ENCODE results near the gene NAT14.
A peak's percentile ranks its signal among the peaks of the same experiment; 100 is the strongest.

The NAT14 gene

DNA sequence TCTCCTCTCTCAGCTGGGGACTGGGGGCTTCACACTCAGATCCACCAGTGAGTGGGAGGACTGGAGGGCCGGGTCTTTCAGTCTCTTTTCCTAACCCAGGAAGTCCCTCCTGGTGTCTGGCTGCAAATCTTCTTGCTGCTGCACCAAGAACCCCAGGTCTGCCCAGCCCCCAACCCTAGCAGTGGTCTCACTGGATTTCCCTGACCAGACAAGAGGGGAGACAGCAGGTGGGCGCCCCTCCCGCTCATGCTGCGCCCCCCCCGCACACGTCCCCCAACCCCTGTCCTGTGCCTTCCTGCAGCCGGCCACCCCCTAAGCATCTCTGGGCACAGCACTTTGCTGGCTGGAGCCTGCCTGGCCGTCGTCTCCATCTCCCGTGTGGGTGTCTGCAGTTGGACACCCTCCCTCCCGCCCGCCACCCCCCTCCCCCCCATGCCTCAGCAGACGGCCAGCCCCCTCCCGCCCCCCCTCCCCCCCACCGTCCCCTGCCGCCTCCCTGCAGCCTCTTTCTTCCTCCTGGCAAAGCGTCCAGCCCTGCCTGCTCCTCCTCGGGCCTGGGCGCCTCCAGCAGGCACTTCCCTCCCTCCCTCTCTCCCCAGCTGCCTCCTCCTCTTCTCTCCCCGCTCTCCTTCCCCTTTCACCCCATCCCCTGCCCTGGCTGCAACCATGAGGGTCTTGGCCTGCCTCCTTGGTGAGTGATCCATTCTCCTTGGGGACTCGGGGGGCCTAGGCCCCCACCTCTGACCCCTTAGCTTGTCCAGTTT, 3.1 kb downstream of the NAT14 start, which contains the start of gene SSC5D:
TSS of gene SSC5D (plus strand) at position 513 of the 764 bp plus-strand sequence. CDS start at position 667, 154 bp downstream.
- in situ Hi-C loops (cut with HindIII; ENCODE audit: low sequenced_read_pairs), result no loop called here
- TF ChIP-seq, protein P1, sequence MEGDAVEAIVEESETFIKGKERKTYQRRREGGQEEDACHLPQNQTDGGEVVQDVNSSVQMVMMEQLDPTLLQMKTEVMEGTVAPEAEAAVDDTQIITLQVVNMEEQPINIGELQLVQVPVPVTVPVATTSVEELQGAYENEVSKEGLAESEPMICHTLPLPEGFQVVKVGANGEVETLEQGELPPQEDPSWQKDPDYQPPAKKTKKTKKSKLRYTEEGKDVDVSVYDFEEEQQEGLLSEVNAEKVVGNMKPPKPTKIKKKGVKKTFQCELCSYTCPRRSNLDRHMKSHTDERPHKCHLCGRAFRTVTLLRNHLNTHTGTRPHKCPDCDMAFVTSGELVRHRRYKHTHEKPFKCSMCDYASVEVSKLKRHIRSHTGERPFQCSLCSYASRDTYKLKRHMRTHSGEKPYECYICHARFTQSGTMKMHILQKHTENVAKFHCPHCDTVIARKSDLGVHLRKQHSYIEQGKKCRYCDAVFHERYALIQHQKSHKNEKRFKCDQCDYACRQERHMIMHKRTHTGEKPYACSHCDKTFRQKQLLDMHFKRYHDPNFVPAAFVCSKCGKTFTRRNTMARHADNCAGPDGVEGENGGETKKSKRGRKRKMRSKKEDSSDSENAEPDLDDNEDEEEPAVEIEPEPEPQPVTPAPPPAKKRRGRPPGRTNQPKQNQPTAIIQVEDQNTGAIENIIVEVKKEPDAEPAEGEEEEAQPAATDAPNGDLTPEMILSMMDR (IDR thresholded peaks at IDR 0.05; ENCODE audit: low read depth, low read length, missing control alignments), result no peak
- DNase-seq (ENCODE audit: low read depth), result no peak
- peak within 1 kb of the TSS; percentile 30 for H3K4me3 ChIP-seq (ENCODE audit: low read depth, low read length)

DNA sequence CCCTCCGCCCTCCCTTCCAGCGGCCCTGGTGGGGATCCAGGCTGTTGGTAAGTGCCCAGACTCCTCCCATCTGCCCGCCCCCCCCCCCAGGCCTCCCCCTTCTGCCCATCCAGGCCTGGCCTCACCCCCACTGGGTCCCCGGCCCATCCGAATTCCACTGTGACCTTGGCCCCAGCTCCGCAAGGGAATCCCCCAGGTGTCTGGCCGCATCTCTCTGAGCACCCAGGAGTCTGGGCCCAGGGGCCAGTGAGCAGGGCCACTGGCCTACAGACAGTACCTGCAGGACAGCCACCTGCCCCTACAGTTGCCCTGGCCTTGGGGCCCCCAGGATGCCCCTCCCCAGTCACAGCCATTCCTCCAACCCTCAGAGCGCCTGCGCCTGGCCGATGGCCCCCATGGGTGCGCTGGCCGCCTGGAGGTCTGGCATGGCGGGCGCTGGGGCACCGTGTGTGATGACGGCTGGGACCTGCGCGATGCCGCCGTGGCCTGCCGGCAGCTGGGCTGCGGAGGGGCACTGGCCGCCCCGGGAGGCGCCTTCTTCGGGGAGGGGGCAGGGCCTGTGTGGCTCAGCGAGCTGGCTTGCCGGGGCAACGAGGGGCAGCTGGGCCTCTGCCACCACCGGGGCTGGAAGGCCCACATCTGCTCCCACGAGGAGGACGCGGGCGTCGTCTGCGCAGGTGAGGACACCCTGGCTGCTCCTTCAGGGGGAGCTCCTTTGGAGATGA, 4.2 kb downstream of the NAT14 start:
- H3K4me3 ChIP-seq (ENCODE audit: low read depth, low read length), result no peak overlapping the region
- TF ChIP-seq, protein P1 (IDR thresholded peaks at IDR 0.05; ENCODE audit: low read depth, low read length, missing control alignments), result no peak
- in situ Hi-C loops (cut with HindIII; ENCODE audit: low sequenced_read_pairs), result no loop called here
- DNase-seq (ENCODE audit: low read depth), result no peak

DNA sequence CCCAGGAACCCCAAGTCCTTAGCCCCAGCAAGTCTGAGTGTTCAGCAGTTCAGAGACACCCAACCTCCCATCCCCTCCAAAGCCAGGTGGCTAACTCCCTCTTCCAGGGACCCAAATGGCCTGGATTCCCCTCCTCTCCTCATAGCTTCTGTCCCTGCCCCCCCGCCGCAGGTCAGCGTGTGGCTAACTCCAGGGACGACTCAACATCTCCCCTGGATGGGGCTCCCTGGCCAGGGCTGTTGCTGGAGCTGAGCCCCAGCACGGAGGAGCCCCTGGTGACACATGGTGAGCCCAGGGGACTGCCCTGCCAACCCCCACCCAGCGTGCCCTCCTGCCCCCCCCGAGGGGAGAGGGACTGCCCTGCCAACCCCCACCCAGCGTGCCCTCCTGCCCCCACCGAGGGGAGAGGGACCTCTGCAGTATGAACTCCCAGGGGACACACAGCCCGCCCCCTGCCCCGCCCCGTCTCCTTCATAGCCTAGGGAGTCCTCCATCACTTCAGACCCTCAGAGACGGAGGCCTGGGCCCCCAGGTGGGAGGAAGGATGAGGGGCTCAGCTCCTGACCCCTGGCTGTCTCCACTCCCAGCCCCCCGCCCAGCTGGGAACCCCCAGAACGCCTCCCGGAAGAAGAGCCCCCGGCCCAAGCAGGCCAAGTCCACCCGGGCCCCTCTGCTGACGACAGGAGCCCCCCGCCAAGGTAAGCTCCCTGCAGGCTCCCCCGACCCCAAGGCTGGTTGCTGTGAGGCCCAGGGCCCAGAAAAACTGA, 4.9 kb downstream of the NAT14 start:
- no peak for DNase-seq (ENCODE audit: low read depth)
- H3K4me3 ChIP-seq (ENCODE audit: low read depth, low read length), result no peak overlapping the region
- in situ Hi-C loops (cut with HindIII; ENCODE audit: low sequenced_read_pairs), result no loop called here
- TF ChIP-seq, protein P1 (IDR thresholded peaks at IDR 0.05; ENCODE audit: low read depth, low read length, missing control alignments), result no peak

DNA sequence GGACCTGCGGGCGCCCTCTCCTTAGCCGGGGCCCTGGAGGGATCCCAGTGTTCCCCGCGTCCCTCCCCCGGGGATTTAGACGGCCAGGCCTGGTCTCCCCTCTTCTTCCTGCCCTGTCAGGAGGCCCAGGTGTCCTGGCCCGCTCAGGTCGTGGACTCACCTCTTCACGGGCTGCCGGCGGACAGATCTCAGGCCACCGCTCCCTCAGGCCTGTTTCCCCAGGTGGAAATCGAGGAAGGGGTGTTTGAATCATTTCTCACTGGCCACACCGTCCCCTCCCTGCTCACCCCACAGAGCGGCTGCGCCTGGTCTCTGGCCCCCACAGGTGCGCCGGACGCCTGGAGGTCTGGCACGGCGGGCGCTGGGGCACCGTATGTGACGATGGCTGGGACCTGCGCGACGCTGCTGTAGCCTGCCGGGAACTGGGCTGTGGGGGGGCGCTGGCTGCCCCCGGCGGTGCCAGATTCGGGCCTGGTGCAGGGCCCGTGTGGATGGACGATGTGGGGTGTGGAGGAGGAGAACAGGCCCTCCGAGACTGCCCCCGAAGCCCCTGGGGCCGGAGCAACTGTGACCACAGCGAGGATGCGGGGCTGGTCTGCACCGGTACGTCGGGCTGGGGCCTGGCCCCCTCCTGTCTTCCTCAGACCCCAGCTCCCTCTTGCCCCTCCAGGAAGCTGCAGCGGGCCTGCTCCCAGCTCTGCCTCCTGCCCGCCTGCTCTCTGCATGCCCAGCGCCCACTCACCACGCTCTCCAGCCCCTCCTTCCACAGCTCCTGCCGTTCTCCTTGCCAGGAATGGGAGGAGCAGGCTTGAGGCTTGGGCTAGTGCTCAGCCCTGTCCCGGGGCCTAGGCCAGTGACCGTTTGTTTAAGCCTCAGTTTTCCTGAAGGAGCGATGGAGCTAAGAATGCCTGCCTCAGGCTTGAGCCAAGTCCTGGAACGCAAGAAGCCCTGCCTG, 5.8 kb downstream of the NAT14 start:
- TF ChIP-seq, protein P1 (IDR thresholded peaks at IDR 0.05; ENCODE audit: low read depth, low read length, missing control alignments), result no peak
- DNase-seq (ENCODE audit: low read depth), result no peak
- no peak overlapping the region for H3K4me3 ChIP-seq (ENCODE audit: low read depth, low read length)
- in situ Hi-C loops (cut with HindIII; ENCODE audit: low sequenced_read_pairs), result no loop called here

DNA sequence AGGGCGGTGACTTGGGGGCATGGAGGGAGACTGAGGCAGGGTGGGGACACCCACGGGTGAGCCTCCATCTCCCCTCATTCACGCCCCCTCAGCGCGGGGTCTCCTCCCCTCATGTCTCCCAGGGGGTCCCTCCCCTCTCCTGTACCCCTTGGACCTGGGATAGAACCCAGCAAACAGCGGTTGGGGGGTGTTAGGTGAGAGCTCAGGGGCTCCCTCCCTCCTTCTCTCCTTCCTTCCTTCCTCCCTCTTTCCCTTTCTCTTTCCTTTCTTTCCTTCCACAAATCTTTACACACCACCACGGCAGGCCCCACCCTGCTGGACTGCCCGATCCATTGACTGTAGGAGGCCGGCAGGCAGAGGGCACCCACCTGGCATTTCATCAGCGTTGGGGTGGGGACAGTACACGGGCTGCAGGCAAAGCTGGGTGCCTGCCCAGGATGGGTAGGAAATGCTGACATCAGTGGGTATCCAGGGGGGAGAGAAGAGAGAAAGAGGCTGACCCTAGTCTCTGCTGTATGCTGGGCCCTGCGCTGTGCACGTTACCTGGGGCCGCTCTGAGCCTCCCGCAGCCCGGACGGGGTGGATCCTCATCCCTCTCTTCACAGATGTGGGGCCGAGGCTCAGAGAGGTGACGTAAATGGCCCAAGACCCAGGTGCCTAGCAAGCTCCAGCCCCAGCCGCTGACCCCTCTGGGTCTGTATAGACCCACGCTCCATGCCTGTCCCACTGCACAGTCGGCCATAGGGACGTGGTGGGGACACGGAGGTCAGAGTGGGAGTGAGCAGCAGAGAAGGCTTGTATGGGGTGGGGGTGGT, 6.8 kb downstream of the NAT14 start:
- TF ChIP-seq, protein P1 (IDR thresholded peaks at IDR 0.05; ENCODE audit: low read depth, low read length, missing control alignments), result no peak
- DNase-seq (ENCODE audit: low read depth), result no peak
- in situ Hi-C loops (cut with HindIII; ENCODE audit: low sequenced_read_pairs), result no loop called here
- no peak overlapping the region for H3K4me3 ChIP-seq (ENCODE audit: low read depth, low read length)
